WTC11 (cell line): Measurements from ENCODE around the gene CRTC3. TPM values are rescaled to one million over a fixed set of nuclear protein-coding genes. Genes with fewer than 3 reads are reported as not detected.

Experiments
- ATAC-seq: fragments of 200-7000 bp; cut with Tn5 transposase; 2 replicates; pipeline ENCODE4 v1.10.0; 2021; ENCODE audit warnings: mild to moderate bottlenecking, moderate library complexity
- CTCF ChIA-PET: fragments of 300-600 bp; sonication (Branson Sonifier 250); formaldehyde crosslinking; loops from one replicate; lab custom pipeline; 2021; ENCODE audit warnings: antibody characterized with exemption; lab: Charles Lee
- POLR2A ChIA-PET: fragments of 350-600 bp; sonication (Branson Sonifier 250); formaldehyde crosslinking; loops from one replicate; lab custom pipeline; 2021; ENCODE audit warnings: antibody characterized with exemption; lab: Charles Lee
- DNase-seq: peaks from one replicate; pipeline ENCODE4 v3.0.0; 2021; ENCODE audit warnings: low spot score
- H3K27ac Mint-ChIP-seq: 2 replicates; pipeline ENCODE4 v1.8.0; 2021; ENCODE audit warnings: mixed read lengths
- H3K27me3 Mint-ChIP-seq: 2 replicates; pipeline ENCODE4 v1.8.0; 2021; ENCODE audit warnings: low read depth, mild to moderate bottlenecking, moderate library complexity, mixed read lengths
- H3K36me3 Mint-ChIP-seq: 2 replicates; pipeline ENCODE4 v1.8.0; 2021; ENCODE audit warnings: mixed read lengths
- H3K4me1 Mint-ChIP-seq: 2 replicates; pipeline ENCODE4 v1.8.0; 2022; ENCODE audit warnings: mixed read lengths
- H3K4me3 Mint-ChIP-seq: 2 replicates; pipeline ENCODE4 v1.8.0; 2021; ENCODE audit warnings: mild to moderate bottlenecking, moderate library complexity, mixed read lengths
- H3K9me3 Mint-ChIP-seq: 2 replicates; pipeline ENCODE4 v1.8.0; 2021; ENCODE audit warnings: mixed read lengths
- EMX1 ChIP-seq: fragments of 250-450 bp; sonication (Bioruptor Pico); IDR thresholded peaks from 2 replicates; pipeline ENCODE4 v1.8.0; 2021; ENCODE audit warnings: mild to moderate bottlenecking
- KAT7 ChIP-seq: sonication (generic); formaldehyde crosslinking; IDR thresholded peaks from 2 replicates; pipeline ENCODE4 v1.8.1; 2023; ENCODE audit warnings: missing genetic modification reagents, mild to moderate bottlenecking, borderline replicate concordance
- NR3C1 ChIP-seq: sonication (generic); formaldehyde crosslinking; conservative IDR thresholded peaks from 2 replicates; pipeline ENCODE4 v1.8.1; 2023; ENCODE audit warnings: low read depth, mild to moderate bottlenecking, missing genetic modification reagents
- SMAD4 ChIP-seq: sonication (generic); formaldehyde crosslinking; IDR thresholded peaks from 2 replicates; pipeline ENCODE4 v1.8.0; 2022; ENCODE audit warnings: mild to moderate bottlenecking, missing genetic modification reagents
- SOX15 ChIP-seq: fragments of 250-450 bp; sonication (Bioruptor Pico); IDR thresholded peaks from 2 replicates; pipeline ENCODE4 v1.9.0; 2021; ENCODE audit warnings: mild to moderate bottlenecking
- total RNA-seq: library from RNA; stranded (reverse); gene quantifications from 3 replicates; pipeline ENCODE4 v1.2.3, GENCODE V29; 2021
- TF ChIP-seq, protein P1 (sequence below): fragments of 250-450 bp; sonication (Bioruptor Pico); IDR thresholded peaks from 2 replicates; pipeline ENCODE4 v1.9.0; 2021; ENCODE audit warnings: mild to moderate bottlenecking, borderline replicate concordance
- TF ChIP-seq, protein P2 (sequence below): fragments of 250-450 bp; sonication (Bioruptor Pico); IDR thresholded peaks from 2 replicates; pipeline ENCODE4 v2.1.2; 2022; ENCODE audit warnings: mild to moderate bottlenecking, moderate library complexity
- TF ChIP-seq, protein P3 (sequence below): sonication (generic); formaldehyde crosslinking; IDR thresholded peaks from 2 replicates; pipeline ENCODE4 v1.8.0; 2022; ENCODE audit warnings: mild to moderate bottlenecking, missing genetic modification reagents
- TF ChIP-seq, protein P4 (sequence below): sonication (generic); formaldehyde crosslinking; IDR thresholded peaks from 2 replicates; pipeline ENCODE4 v1.8.0; 2023; ENCODE audit warnings: mild to moderate bottlenecking, missing genetic modification reagents
- TF ChIP-seq, protein P5 (sequence below): fragments of 200-600 bp; IDR thresholded peaks from 2 replicates; pipeline ENCODE4 v1.8.0; 2022; ENCODE audit warnings: antibody characterized with exemption
- TF ChIP-seq, protein P6 (sequence below): sonication (generic); formaldehyde crosslinking; IDR thresholded peaks from 2 replicates; pipeline ENCODE4 v1.8.0; 2023; ENCODE audit warnings: missing genetic modification reagents, mild to moderate bottlenecking, borderline replicate concordance

The CRTC3 gene
- total RNA-seq, 1 experiment from 2014 or later: 8.4 TPM

DNA sequence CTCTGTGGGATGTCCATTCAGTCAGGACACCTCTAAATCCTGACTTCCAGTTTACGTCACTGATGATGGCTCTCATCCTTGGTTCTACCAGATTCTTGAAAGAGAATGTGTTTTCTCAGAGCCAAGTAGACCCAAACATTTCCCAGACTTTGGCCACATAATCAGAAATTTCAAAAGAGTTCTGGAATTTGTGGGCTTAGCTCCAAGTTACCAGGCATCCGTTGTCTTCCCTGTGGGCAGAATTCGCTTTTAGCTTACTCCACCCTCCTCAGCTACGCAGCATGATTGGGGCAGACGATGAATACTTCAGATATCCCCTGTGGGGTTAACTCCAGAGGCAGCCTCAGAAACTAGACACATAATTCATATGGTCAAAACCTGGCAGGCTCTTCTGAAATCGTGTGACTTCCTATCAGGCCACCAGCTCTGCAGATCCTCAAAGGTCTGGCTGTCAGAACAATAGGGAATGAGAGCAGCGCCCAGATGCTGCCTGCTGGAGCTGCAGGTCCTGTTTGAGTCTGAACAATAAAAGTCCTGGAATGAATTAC lies 30.6 kb downstream of the CRTC3 start:
- Mint-ChIP-seq H3K4me3 (no peak overlapping the region), H3K9me3 (no peaks in the 10 kb centered on the region), H3K4me1 (peaks cover 13% of the 10 kb centered on the region), H3K36me3 (no peaks in the 10 kb centered on the region), H3K27ac (no peak overlapping the region), H3K27me3 (no peaks in the 10 kb centered on the region)
- ATAC-seq (no peak), DNase-seq (no peak)
- ChIA-PET CTCF (interaction anchor here (0.9 to 2.0 kb wide), 3 partner anchors 15 to 372 kb away, joined by 3 to 5 read pairs (median 4); partner anchors contain the start of gene HDDC3), POLR2A (no interaction called here)
- TF ChIP-seq SMAD4 (CRISPR knock-in tag): no peak
- no peak for TF ChIP-seq NR3C1
- TF ChIP-seq, protein P1, sequence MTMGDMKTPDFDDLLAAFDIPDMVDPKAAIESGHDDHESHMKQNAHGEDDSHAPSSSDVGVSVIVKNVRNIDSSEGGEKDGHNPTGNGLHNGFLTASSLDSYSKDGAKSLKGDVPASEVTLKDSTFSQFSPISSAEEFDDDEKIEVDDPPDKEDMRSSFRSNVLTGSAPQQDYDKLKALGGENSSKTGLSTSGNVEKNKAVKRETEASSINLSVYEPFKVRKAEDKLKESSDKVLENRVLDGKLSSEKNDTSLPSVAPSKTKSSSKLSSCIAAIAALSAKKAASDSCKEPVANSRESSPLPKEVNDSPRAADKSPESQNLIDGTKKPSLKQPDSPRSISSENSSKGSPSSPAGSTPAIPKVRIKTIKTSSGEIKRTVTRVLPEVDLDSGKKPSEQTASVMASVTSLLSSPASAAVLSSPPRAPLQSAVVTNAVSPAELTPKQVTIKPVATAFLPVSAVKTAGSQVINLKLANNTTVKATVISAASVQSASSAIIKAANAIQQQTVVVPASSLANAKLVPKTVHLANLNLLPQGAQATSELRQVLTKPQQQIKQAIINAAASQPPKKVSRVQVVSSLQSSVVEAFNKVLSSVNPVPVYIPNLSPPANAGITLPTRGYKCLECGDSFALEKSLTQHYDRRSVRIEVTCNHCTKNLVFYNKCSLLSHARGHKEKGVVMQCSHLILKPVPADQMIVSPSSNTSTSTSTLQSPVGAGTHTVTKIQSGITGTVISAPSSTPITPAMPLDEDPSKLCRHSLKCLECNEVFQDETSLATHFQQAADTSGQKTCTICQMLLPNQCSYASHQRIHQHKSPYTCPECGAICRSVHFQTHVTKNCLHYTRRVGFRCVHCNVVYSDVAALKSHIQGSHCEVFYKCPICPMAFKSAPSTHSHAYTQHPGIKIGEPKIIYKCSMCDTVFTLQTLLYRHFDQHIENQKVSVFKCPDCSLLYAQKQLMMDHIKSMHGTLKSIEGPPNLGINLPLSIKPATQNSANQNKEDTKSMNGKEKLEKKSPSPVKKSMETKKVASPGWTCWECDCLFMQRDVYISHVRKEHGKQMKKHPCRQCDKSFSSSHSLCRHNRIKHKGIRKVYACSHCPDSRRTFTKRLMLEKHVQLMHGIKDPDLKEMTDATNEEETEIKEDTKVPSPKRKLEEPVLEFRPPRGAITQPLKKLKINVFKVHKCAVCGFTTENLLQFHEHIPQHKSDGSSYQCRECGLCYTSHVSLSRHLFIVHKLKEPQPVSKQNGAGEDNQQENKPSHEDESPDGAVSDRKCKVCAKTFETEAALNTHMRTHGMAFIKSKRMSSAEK (CRISPR knock-in tag): no peak
- TF ChIP-seq EMX1 (CRISPR knock-in tag): no peak

DNA sequence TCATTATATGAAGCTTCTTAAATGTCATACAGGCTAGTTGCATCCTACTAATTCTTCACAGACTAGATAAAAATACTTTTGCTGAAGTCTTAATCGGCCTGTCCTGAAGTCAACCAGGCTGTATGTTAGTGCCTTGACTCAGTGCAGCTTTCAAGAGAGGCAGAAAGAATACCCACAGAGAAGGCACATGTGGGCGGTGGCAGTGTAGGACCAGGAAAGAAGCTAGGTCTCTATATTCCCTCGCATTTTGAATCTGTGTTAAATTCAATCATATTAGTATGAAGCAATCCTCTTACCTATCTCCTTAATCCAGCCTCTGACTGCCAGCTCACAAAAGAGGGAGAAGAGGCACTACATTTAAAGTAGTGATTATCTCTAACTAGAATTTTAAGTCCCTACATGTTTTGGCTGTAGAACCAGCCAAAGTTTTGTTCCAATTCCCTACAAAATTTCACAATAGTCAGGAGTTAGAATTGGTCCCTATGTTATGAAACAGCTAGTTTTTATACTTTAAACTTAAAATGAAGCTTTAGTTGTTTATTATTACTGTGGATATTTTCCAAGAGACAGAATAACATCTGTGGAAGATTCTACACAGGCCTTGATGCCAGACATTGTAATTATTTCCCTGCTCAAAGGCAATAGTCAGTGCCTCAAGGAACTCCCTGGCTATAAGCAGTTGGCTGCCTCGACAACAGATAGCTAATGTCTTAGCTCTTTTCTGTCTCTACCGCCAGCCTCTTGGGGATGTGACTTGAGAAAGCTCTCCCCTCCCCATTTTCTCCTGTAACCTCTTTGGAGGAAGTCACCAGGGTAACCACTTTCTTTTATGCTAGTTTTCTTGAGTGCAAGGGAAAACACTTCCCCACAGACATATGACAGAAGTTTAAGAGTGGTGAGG lies 31.9 kb downstream of the CRTC3 start:
- DNase-seq (no peak), ATAC-seq (no peak)
- Mint-ChIP-seq H3K27ac (no peak overlapping the region), H3K4me3 (no peak overlapping the region), H3K4me1 (peaks cover 13% of the 10 kb centered on the region), H3K27me3 (no peaks in the 10 kb centered on the region)
- TF ChIP-seq, protein P2, sequence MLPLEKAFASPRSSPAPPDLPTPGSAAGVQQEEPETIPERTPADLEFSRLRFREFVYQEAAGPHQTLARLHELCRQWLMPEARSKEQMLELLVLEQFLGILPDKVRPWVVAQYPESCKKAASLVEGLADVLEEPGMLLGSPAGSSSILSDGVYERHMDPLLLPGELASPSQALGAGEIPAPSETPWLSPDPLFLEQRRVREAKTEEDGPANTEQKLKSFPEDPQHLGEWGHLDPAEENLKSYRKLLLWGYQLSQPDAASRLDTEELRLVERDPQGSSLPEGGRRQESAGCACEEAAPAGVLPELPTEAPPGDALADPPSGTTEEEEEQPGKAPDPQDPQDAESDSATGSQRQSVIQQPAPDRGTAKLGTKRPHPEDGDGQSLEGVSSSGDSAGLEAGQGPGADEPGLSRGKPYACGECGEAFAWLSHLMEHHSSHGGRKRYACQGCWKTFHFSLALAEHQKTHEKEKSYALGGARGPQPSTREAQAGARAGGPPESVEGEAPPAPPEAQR (CRISPR knock-in tag): no peak
- TF ChIP-seq, protein P3, sequence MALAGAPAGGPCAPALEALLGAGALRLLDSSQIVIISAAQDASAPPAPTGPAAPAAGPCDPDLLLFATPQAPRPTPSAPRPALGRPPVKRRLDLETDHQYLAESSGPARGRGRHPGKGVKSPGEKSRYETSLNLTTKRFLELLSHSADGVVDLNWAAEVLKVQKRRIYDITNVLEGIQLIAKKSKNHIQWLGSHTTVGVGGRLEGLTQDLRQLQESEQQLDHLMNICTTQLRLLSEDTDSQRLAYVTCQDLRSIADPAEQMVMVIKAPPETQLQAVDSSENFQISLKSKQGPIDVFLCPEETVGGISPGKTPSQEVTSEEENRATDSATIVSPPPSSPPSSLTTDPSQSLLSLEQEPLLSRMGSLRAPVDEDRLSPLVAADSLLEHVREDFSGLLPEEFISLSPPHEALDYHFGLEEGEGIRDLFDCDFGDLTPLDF (CRISPR knock-in tag): no peak
- TF ChIP-seq KAT7 (no peak), SOX15 (CRISPR knock-in tag) (no peak)
- TF ChIP-seq, protein P4, sequence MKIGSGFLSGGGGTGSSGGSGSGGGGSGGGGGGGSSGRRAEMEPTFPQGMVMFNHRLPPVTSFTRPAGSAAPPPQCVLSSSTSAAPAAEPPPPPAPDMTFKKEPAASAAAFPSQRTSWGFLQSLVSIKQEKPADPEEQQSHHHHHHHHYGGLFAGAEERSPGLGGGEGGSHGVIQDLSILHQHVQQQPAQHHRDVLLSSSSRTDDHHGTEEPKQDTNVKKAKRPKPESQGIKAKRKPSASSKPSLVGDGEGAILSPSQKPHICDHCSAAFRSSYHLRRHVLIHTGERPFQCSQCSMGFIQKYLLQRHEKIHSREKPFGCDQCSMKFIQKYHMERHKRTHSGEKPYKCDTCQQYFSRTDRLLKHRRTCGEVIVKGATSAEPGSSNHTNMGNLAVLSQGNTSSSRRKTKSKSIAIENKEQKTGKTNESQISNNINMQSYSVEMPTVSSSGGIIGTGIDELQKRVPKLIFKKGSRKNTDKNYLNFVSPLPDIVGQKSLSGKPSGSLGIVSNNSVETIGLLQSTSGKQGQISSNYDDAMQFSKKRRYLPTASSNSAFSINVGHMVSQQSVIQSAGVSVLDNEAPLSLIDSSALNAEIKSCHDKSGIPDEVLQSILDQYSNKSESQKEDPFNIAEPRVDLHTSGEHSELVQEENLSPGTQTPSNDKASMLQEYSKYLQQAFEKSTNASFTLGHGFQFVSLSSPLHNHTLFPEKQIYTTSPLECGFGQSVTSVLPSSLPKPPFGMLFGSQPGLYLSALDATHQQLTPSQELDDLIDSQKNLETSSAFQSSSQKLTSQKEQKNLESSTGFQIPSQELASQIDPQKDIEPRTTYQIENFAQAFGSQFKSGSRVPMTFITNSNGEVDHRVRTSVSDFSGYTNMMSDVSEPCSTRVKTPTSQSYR: no peak
- TF ChIP-seq, protein P5, sequence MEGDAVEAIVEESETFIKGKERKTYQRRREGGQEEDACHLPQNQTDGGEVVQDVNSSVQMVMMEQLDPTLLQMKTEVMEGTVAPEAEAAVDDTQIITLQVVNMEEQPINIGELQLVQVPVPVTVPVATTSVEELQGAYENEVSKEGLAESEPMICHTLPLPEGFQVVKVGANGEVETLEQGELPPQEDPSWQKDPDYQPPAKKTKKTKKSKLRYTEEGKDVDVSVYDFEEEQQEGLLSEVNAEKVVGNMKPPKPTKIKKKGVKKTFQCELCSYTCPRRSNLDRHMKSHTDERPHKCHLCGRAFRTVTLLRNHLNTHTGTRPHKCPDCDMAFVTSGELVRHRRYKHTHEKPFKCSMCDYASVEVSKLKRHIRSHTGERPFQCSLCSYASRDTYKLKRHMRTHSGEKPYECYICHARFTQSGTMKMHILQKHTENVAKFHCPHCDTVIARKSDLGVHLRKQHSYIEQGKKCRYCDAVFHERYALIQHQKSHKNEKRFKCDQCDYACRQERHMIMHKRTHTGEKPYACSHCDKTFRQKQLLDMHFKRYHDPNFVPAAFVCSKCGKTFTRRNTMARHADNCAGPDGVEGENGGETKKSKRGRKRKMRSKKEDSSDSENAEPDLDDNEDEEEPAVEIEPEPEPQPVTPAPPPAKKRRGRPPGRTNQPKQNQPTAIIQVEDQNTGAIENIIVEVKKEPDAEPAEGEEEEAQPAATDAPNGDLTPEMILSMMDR: no peak
- TF ChIP-seq, protein P6, sequence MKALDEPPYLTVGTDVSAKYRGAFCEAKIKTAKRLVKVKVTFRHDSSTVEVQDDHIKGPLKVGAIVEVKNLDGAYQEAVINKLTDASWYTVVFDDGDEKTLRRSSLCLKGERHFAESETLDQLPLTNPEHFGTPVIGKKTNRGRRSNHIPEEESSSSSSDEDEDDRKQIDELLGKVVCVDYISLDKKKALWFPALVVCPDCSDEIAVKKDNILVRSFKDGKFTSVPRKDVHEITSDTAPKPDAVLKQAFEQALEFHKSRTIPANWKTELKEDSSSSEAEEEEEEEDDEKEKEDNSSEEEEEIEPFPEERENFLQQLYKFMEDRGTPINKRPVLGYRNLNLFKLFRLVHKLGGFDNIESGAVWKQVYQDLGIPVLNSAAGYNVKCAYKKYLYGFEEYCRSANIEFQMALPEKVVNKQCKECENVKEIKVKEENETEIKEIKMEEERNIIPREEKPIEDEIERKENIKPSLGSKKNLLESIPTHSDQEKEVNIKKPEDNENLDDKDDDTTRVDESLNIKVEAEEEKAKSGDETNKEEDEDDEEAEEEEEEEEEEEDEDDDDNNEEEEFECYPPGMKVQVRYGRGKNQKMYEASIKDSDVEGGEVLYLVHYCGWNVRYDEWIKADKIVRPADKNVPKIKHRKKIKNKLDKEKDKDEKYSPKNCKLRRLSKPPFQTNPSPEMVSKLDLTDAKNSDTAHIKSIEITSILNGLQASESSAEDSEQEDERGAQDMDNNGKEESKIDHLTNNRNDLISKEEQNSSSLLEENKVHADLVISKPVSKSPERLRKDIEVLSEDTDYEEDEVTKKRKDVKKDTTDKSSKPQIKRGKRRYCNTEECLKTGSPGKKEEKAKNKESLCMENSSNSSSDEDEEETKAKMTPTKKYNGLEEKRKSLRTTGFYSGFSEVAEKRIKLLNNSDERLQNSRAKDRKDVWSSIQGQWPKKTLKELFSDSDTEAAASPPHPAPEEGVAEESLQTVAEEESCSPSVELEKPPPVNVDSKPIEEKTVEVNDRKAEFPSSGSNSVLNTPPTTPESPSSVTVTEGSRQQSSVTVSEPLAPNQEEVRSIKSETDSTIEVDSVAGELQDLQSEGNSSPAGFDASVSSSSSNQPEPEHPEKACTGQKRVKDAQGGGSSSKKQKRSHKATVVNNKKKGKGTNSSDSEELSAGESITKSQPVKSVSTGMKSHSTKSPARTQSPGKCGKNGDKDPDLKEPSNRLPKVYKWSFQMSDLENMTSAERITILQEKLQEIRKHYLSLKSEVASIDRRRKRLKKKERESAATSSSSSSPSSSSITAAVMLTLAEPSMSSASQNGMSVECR: no peak
- TF ChIP-seq, all 79 proteins: peak for 0
- ChIA-PET CTCF (interaction anchor here (1.1 to 2.0 kb wide), 5 partner anchors 15 to 371 kb away, joined by 3 to 5 read pairs (median 5); partner anchors contain the start of gene HDDC3), POLR2A (interaction anchor here (0.5 kb wide), 1 partner anchor 34 kb away, joined by 3 read pairs; no protein-coding TSS in a partner anchor)
- no peaks in the 10 kb centered on the region for H3K9me3 Mint-ChIP-seq
- no peaks in the 10 kb centered on the region for H3K36me3 Mint-ChIP-seq
